NCI-H146 treated with DMSO at 0.1 percent for 48 hours (cell line): Measurements from ENCODE around the gene CD300H.
"Not testable (repeated sequence)": the region's sequence is repeated elsewhere in the genome, so short reads cannot be mapped to it uniquely, and the experiment has no call there.

Experiments used
- DNase-seq: peaks from one replicate; lab custom pipeline; 2025; ENCODE audit not compliant: unreplicated experiment; lab: John Stamatoyannopoulos, UW

The CD300H gene

GRCh38 chr17:74528491-74529199 lies 38.7 kb downstream of the CD300H start:
- DNase-seq = no peak

- no peak for DNase-seq
These were observed 39.6 kb downstream of the CD300H start for GRCh38 chr17:74527756-74528155.

GRCh38 chr17:74527081-74527480 lies 40.2 kb downstream of the CD300H start:
- DNase-seq = no peak

DNA sequence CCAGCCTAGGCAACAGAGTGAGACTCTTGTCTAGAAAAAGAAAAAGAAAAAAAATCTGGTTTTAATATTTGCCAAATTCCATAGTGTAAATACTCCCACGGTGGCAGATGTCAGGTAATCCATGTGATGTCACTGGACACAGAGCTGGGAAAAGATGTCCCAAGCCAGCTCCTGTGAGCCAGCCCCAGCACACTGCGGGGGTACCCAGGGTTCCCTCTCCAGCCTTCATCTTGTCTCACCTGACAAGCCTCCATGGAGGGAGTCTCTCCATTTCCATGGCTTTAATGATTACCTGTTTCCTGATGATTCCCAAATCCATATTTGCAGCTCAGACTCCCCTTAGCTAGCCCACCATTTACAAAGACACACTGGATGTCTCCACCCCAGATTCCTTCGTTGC lies 40.6 kb downstream of the CD300H start:
- no peak for DNase-seq

DNA sequence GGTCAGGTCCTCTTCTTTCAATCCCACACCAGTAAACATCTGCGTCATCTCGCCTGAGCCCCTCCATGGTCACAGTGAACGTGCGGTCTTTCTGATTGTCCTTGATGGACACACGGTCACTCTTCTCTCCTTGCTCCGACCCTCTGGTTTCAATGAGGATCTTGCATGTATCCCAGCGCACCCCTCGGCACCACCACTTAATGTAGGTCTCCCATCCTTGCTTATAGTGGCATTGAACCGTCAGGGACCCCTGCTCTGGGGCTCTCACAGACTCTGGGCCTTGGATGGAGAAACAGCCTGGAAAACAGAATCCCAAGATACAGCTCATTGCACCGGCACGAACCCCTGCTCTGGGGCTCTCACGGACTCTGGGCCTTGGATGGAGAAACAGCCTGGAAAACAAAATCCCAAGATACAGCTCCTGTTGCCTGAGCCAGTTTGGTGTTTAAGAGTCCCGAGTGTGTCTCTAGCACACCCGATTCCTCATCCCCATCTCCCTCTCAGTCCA lies 41.5 kb downstream of the CD300H start:
- DNase-seq = no peak

GRCh38 chr17:74525465-74525725 lies 41.9 kb downstream of the CD300H start:
- DNase-seq = no peak

GRCh38 chr17:74524653-74525464 lies 42.5 kb downstream of the CD300H start:
- DNase-seq = no peak

GRCh38 chr17:74523308-74523707 lies 44.0 kb downstream of the CD300H start:
- DNase-seq = no peak

- DNase-seq = no peak
These were observed 44.8 kb downstream of the CD300H start for GRCh38 chr17:74522381-74523105.

GRCh38 chr17:74521701-74522201 lies 45.6 kb downstream of the CD300H start:
- DNase-seq = no peak

DNA sequence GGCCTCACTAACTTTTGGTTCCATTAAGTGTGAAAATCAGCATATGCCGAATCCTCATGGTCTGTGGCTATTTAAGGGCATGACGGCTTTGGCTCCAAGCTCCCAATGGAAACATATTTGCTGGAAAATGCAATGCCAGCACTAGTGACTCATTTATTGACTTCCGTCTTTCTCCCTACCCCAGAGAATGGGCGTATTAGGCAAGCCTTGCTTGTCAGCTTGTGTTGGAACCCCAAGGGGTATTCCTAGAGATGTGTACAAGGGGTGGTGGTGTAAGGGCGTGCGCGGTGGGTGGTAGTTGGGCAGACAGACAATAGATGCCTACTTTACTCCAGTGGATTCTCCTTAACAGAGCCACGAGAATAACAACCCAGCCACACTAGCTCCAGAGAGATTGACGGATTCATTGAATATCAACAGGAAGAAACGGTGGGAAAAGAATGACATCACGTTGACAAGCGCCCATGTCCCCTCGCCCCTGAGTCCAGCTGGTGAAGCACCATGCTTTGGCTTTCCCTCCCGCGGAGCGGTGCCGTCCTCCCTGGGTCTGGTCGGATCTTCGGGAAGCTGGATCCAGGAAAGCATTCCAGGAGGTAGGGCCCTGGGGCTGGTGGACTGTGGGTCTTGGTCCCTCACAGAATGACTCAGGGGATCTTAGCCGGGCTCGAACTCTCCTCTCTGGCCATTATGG lies 46.4 kb downstream of the CD300H start:
- no peak for DNase-seq

DNA sequence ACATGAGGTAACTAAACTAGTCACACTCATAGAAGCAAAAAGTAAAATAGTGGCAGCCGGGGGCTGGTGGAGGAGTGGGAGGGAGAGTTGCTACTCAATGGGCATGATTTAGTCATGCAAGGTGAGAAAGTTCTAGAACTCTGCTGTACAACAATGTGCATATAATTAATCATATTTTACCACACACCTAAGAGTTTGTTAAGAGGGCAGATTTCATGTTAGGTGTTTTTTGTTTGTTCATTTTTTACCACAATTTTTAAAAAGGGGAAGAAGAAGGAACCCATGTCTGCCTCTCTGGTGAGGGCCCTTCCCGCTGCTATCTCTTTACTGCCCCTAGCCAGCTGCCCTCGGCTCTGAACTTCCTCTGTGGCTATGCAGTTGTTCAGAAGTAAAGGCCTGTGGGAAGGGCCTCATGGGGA lies 47.3 kb downstream of the CD300H start:
- no peak for DNase-seq

GRCh38 chr17:74518413-74518981 lies 48.8 kb downstream of the CD300H start:
- not testable (repeated sequence) for DNase-seq

DNA sequence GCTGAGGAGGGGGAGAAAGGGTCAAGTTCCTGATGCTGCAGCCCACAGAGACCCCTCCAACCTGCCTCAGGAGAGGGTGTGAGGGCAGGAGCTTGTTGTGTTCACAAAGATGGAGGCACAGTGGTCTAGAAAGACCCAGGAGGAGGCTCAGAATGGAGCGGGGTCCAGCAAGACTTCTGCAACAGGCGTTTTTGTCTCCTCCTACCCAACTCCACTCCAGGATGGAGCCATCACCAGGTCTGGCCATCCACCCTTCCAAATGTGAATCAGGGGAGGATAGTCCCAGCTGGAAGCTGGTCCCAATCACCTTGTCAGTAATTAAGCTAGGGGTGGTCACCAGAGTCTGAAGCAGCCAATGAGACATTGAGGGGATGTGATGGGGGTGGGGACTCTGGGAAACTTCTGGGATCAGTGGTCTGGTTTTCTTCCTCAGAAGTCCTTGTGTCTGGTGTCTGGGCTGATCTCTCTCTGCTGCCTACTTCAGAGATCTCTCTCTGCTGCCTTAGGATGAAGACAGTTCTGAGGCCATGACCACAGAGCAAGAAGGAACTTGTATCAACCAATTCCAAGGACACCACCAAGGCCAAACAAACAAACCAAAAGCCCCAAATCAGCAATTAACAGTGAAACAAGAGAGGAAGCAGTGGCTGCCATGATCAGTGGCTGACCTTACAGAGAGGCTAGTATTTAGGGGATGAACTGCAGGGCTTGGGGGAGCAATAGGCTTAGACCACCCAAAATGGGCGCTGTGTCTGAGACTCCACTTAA lies 50.6 kb downstream of the CD300H start:
- DNase-seq = no peak

GRCh38 chr17:74515941-74516340 lies 51.4 kb downstream of the CD300H start:
- DNase-seq = no peak

- no peak for DNase-seq
These were observed 52.5 kb downstream of the CD300H start for GRCh38 chr17:74514632-74515334.

DNA sequence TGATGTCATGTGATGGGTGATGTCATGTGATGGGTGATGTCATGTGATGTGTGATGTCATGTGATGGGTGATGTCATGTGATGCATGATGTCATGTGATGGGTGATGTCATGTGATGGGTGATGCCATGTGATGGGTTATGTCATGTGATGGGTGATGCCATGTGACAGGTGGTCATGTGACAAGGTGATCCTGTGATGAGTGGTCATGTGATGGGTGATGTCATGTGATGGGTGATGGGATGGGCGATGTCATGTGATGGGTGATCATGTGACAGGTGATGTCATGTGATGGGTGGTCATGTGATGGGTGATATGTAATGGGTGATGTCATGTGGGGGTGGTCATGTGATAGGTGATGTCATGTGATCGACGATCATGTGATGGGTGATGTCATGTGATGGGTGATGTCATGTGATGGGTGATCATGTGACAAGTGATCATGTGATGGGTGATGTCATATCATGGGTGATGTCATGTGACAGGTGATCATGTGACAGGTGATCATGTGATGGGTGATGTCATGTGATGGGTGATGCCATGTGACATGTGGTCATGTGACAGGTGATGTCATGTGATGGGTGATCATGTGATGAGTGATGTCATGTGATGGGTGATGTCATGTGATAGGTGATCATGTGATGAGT lies 53.2 kb downstream of the CD300H start:
- DNase-seq = no peak

DNA sequence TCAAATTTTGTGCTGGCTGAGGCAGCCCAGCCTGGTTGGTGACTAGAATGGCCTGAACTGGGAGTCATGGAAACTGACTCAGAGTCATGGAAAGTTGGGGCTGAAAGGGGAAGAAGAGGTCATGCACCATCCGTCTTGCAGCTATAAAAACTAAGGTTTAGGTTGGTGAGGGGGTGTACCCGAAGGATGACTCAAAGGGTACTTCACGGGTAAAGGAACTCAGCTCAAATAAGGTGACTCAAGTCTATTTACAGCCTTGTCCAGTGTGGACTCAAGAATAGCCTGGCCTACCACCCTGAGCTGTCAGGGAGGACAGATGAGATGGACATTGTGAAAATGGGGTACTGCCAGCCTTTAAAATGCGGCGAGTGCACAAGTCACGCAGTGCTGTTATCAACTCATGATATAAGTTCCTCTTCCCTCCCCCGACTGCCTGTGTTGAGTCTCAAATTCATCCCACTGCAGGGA lies 54.7 kb downstream of the CD300H start:
- no peak for DNase-seq

- DNase-seq = no peak
These were observed 55.3 kb downstream of the CD300H start for GRCh38 chr17:74512036-74512435.
